HK-2 (cell line): ENCODE results near the gene FXYD7.
"Not testable (repeated sequence)": the region's sequence is repeated elsewhere in the genome, so short reads cannot be mapped to it uniquely, and the experiment has no call there.

Source experiments
- DNase-seq: peaks from one replicate; pipeline ENCODE4 v3.0.0-alpha.2; 2018; ENCODE audit not compliant: unreplicated experiment

The FXYD7 gene, protein sequence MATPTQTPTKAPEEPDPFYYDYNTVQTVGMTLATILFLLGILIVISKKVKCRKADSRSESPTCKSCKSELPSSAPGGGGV

DNA sequence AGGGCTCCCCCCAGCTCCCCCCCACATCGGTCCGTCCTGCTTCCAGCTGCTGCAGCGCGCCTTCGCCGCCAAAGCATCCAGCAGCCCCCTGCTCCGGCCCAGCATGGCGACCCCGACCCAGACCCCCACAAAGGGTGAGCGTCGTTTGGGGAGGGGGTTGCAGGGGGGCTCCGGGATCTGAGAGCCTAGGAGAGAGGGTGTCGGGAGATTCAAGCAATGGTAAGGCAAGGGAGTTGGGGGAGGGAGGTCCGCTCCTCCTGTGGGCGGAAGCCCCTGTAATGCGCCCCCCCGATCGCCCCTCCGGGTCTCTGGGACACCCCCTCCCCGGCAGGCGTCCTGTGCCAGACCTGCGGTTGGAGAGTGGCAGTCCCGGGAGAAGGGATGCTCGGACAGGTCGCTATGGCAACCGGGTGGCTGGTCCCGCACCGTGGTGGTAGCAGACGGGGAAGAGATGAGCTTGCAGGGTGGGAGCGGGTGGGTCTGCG, at the start of gene FXYD7:
Gene FXYD7, plus strand, starts transcription at position 25 of the 485 bp plus-strand sequence. Its CDS starts 79 bp downstream, at position 104.
- DNase-seq = no peak

- no peak for DNase-seq
Observed at GRCh38 chr19:35093430-35093829, 49.6 kb upstream of the FXYD7 start.

- no peak for DNase-seq
Observed at GRCh38 chr19:35093941-35094647, 49.0 kb upstream of the FXYD7 start.

GRCh38 chr19:35094656-35095055, 48.4 kb upstream of the FXYD7 start:
- DNase-seq = no peak

- DNase-seq = no peak
Observed at GRCh38 chr19:35095667-35096368, 47.2 kb upstream of the FXYD7 start.

- no peak for DNase-seq
Observed at GRCh38 chr19:35098413-35099049, 44.5 kb upstream of the FXYD7 start.

GRCh38 chr19:35099155-35099896, 43.7 kb upstream of the FXYD7 start:
- DNase-seq = no peak

DNA sequence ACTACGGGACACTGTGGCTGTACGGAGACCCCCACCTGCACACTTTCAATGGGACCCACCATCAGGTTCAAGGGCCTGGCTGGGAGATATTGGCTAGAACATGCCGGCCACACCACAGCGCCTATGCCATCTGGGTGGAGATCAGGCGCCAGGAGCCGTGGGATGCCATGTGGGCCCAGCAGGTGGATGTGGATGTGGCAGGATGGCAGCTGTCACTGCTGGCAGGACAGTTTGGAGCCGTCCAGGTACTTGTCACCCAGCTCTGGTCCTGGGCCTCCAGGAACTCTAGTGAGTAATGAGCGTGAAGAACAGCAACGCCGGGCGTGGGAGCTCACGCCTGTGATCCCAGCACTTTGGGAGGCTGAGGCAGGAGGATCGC, 43.2 kb upstream of the FXYD7 start:
- DNase-seq = no peak

GRCh38 chr19:35100588-35101533, 42.2 kb upstream of the FXYD7 start:
- DNase-seq = no peak

- DNase-seq = not testable (repeated sequence)
Observed at GRCh38 chr19:35101949-35102348, 41.1 kb upstream of the FXYD7 start.

DNA sequence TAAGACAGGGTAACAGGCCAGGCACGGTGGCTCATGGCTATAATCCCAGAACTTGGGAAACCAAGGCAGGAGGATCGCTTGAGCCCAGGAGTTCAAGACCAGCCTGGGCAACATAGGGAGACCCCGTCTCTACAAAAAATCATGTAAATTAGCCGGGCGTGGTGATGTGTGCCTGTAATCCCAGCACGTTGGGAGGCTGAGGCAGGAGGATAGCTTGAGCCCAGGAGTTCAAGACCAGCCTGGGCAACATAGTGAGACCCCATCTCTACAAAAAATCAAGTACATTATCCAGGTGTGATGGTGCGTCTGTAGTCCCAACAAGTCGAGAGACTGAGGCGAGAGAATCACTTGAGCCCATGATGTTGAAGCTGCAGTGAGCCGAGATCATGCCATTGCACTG, 39.4 kb upstream of the FXYD7 start:
- DNase-seq = not testable (repeated sequence)

GRCh38 chr19:35104361-35104760, 38.7 kb upstream of the FXYD7 start:
- DNase-seq = no peak

DNA sequence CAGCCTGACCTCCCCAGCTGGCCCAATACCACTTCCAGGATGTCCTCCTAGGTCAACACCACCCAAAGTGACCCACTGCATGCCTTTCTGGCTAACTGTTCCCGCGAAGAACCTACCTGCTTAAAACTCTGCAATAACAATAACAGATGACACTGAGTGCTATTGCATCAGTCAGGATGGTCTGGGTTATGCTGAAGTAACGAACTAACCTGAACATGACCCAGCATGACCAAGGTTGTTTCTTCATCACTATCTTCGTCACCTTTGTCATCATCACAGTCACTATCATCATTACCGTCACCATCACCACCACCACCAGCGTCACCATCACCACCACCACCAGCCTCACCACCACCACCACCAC, 38.0 kb upstream of the FXYD7 start:
- no peak for DNase-seq

GRCh38 chr19:35105411-35106290, 37.4 kb upstream of the FXYD7 start:
- DNase-seq = no peak

GRCh38 chr19:35106291-35106583, 36.8 kb upstream of the FXYD7 start:
- no peak for DNase-seq

DNA sequence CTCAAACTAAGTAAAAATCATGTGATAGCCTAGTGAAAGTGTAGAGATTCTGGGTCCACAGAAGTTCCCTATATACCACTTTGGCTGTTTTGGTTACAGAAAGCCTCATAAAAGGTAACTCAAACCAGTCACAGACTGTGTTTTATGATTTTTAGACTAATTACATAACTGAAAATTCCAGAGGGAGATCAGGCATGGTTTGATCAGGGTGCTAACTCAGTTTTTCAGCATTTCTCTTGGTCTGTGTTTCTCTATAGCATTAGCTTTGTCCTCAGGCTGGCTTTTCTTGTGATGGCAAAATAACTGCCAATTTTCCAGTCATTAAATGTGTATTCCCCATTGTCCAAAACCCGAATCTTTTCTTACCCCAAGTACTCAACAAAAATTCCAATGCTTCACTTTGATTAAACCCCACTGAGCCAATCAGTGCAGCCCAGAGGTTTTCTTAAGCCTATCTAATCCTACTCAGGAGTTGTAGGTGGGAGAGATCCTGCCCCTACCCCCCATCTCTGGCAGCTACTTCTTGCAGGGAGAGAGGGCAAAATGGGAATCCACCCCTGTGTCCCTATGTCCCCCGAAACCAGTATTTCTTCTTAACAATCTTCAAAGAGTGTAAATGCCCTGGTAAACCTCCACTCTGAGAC, 36.0 kb upstream of the FXYD7 start:
- DNase-seq = no peak

GRCh38 chr19:35107545-35107944, 35.5 kb upstream of the FXYD7 start:
- DNase-seq = no peak

DNA sequence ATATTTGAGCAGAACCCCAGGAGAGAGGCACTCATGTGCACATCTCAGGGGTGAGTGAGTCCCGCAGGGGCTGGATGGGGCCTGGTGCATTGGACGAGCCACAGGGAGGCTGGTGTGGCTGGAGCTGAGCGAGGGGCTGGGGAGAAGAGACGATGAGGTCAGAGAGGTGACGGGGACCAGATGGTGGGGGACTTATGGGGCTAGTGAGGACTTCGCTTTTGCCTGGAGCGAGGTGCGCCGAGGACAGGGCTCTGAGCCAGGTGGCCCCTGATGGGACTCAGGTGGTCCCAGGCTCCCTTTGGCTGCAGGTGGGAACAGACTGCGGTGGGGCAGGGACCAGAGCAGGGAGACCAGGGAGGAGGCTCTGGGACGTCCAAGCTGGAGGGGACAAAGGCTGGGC, 34.3 kb upstream of the FXYD7 start:
- DNase-seq = no peak

DNA sequence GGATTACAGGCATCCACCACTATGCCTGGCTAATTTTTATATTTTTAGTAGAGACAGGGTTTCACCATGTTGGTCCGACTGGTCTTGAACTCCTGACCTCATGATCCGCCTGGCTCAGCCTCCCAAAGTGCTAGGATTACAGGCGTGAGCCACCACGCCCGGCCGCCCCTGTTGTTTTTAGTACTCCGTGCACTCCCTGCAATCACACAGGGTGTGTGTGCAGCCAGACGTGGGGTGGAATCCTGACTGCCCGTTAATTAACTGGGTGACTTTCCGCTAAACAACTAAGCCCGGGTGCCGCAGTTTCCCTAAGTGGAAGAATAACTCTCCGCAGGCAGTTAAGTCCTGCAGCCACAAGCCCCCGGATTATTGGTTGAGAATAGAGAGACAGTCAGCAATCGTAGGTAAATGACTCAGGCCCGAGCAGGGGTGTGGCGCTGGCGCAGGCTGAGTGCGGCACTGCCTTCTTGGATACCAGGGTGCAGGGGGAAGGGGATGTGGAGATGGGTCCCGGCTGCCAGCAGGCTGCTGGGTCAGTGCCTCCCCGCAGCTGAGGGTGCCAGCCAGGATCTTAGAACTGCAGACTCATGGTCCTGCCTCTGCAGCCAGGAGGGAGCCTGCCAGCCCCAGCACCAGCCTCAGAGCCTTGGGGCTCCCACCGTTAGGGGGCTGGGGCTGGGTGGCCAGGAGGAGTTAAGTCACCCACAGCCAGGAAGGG, 33.5 kb upstream of the FXYD7 start:
- DNase-seq = no peak
